IMR-90 (cell line): Measurements from ENCODE around the gene AGBL1. TPM values are rescaled to one million over a fixed set of nuclear protein-coding genes. Genes with fewer than 3 reads are reported as not detected.

Experiments
- ATAC-seq: fragments of 200-7000 bp; cut with Tn5 transposase; 2 replicates; pipeline ENCODE4 v1.9.1; 2020; ENCODE audit warnings: low read depth, mild to moderate bottlenecking, moderate library complexity
- Bru-seq: library from RNA; stranded (reverse); fragments of 400-500 nt; gene quantifications from one replicate; lab custom pipeline; 2021; lab: Mats Ljungman, UMichigan
- BruChase-seq, 2 experiments: library from RNA; stranded (reverse); fragments of 400-500 nt; gene quantifications; one replicate each; lab custom pipeline; 2021; lab: Mats Ljungman, UMichigan
- BruUV-seq: library from RNA; stranded (reverse); fragments of 400-500 nt; replicated peaks from 2 replicates; lab custom pipeline; 2021; lab: Mats Ljungman, UMichigan
- CTCF ChIA-PET: fragments of 300-600 bp; formaldehyde crosslinking; extraction: SDS; loops from one replicate; lab custom pipeline; 2021; ENCODE audit warnings: antibody characterized with exemption; lab: Yijun Ruan, JAX
- POLR2A ChIA-PET: fragments of 300-600 bp; sonication (Branson Sonifier 250); formaldehyde crosslinking; loops from one replicate; lab custom pipeline; 2022; ENCODE audit warnings: antibody characterized with exemption; ENCODE audit not compliant: unreplicated experiment; lab: Charles Lee
- DNase-seq: peaks from one replicate; pipeline ENCODE4 v3.0.0; 2013
- H2AFZ ChIP-seq: replicated peaks from 2 replicates; pipeline ENCODE3; 2013; ENCODE audit warnings: low read length, mild to moderate bottlenecking; ENCODE audit not compliant: poor library complexity
- H2AK5ac ChIP-seq: 2 replicates; pipeline ENCODE4 v1.6.1; 2013; ENCODE audit warnings: low read depth, low read length, inconsistent platforms
- H2AK9ac ChIP-seq: replicated peaks from 2 replicates; pipeline ENCODE3; 2013; ENCODE audit warnings: mild to moderate bottlenecking, low read depth, low read length, moderate library complexity; ENCODE audit not compliant: poor library complexity
- H2BK120ac ChIP-seq: 2 replicates; pipeline ENCODE4 v1.6.1; 2013; ENCODE audit warnings: low read depth, low read length, inconsistent platforms
- H2BK15ac ChIP-seq: 3 replicates; pipeline ENCODE4 v1.6.1; 2013; ENCODE audit warnings: low read depth, low read length, inconsistent platforms
- H2BK20ac ChIP-seq: 2 replicates; pipeline ENCODE4 v1.6.1; 2013; ENCODE audit warnings: low read depth, mild to moderate bottlenecking, inconsistent platforms, low read length, moderate library complexity
- H2BK5ac ChIP-seq: 2 replicates; pipeline ENCODE4 v1.6.1; 2013; ENCODE audit warnings: mild to moderate bottlenecking, low read depth, low read length, inconsistent platforms; ENCODE audit not compliant: poor library complexity, severe bottlenecking
- H3K14ac ChIP-seq: replicated peaks from 2 replicates; pipeline ENCODE4 v1.6.1; 2013; ENCODE audit warnings: low read depth, low read length, inconsistent platforms
- H3K18ac ChIP-seq: 2 replicates; pipeline ENCODE4 v1.6.1; 2013; ENCODE audit warnings: low read depth, low read length, control low read depth
- H3K23ac ChIP-seq: 2 replicates; pipeline ENCODE4 v1.6.1; 2013; ENCODE audit warnings: low read depth, low read length, inconsistent platforms
- H3K27ac ChIP-seq: 2 replicates; pipeline ENCODE4 v1.5.1; 2013; ENCODE audit warnings: mild to moderate bottlenecking, control low read depth, low read length; ENCODE audit not compliant: insufficient read depth
- H3K27me3 ChIP-seq: 2 replicates; pipeline ENCODE4 v1.6.1; 2013; ENCODE audit warnings: low read length; ENCODE audit not compliant: control insufficient read depth, insufficient read depth
- H3K36me3 ChIP-seq: 2 replicates; pipeline ENCODE4 v1.6.1; 2013; ENCODE audit warnings: low read length, mixed read lengths; ENCODE audit not compliant: control insufficient read depth, insufficient read depth
- H3K4ac ChIP-seq: 2 replicates; pipeline ENCODE4 v1.6.1; 2013; ENCODE audit warnings: low read depth, low read length, inconsistent platforms
- H3K4me1 ChIP-seq: 2 replicates; pipeline ENCODE4 v1.6.1; 2013; ENCODE audit warnings: low read length, mixed read lengths; ENCODE audit not compliant: control insufficient read depth, insufficient read depth
- H3K4me2 ChIP-seq: 2 replicates; pipeline ENCODE4 v1.6.1; 2013; ENCODE audit warnings: low read depth, mild to moderate bottlenecking, control low read depth, low read length, moderate library complexity
- H3K4me3 ChIP-seq: 2 replicates; pipeline ENCODE4 v1.5.1; 2013; ENCODE audit warnings: low read depth, mild to moderate bottlenecking, control low read depth, low read length, moderate library complexity; ENCODE audit not compliant: insufficient read depth
- H3K56ac ChIP-seq: 2 replicates; pipeline ENCODE4 v1.6.1; 2013; ENCODE audit warnings: low read length, inconsistent platforms; ENCODE audit not compliant: insufficient read depth; ENCODE audit errors: extremely low read depth
- H3K79me1 ChIP-seq, 2 experiments: 2 replicates each; pipeline ENCODE4 v1.6.1; 2013; ENCODE audit warnings: low read length in 2 of 2, inconsistent platforms in 1 of 2, low read depth in 1 of 2
- H3K9ac ChIP-seq: 2 replicates; pipeline ENCODE4 v1.6.1; 2013; ENCODE audit warnings: low read depth, low read length, control low read depth
- H3K9me1 ChIP-seq: 2 replicates; pipeline ENCODE4 v1.6.1; 2013; ENCODE audit warnings: low read length, inconsistent platforms; ENCODE audit not compliant: insufficient read depth
- H3K9me3 ChIP-seq: 2 replicates; pipeline ENCODE4 v1.6.1; 2013; ENCODE audit warnings: low read length; ENCODE audit not compliant: control insufficient read depth, insufficient read depth
- H4K20me1 ChIP-seq: 2 replicates; pipeline ENCODE4 v1.6.1; 2013; ENCODE audit warnings: low read length, inconsistent platforms; ENCODE audit not compliant: insufficient read depth
- H4K5ac ChIP-seq: 2 replicates; pipeline ENCODE4 v1.6.1; 2013; ENCODE audit warnings: mild to moderate bottlenecking, low read depth, low read length, control low read depth
- H4K8ac ChIP-seq, 2 experiments: 2 replicates each; pipeline ENCODE4 v1.6.1; 2013; ENCODE audit warnings: low read depth in 2 of 2, low read length in 2 of 2, control low read depth in 1 of 2, inconsistent platforms in 1 of 2
- H4K91ac ChIP-seq: 2 replicates; pipeline ENCODE4 v1.6.1; 2013; ENCODE audit warnings: low read depth, low read length, inconsistent platforms; ENCODE audit not compliant: insufficient read depth
- BHLHE40 ChIP-seq: fragments of 150-350 bp; IDR thresholded peaks from 2 replicates; pipeline ENCODE4 v1.6.1; 2016; ENCODE audit warnings: mild to moderate bottlenecking, low read depth, low read length
- FOS ChIP-seq: fragments of 150-350 bp; IDR thresholded peaks from 2 replicates; pipeline ENCODE4 v1.6.1; 2016; ENCODE audit warnings: low read depth, low read length
- MAFK ChIP-seq: IDR thresholded peaks from 2 replicates; pipeline ENCODE4 v1.6.1; 2012; ENCODE audit warnings: low read depth, low read length, improper control_type of control experiment
- MAZ ChIP-seq: IDR thresholded peaks from 2 replicates; pipeline ENCODE4 v1.6.1; 2012; ENCODE audit warnings: low read depth, mild to moderate bottlenecking, low read length, improper control_type of control experiment, moderate library complexity, borderline replicate concordance
- MXI1 ChIP-seq: IDR thresholded peaks from 2 replicates; pipeline ENCODE4 v1.6.1; 2012; ENCODE audit warnings: low read depth, mild to moderate bottlenecking, low read length, moderate library complexity, borderline replicate concordance
- RCOR1 ChIP-seq: IDR thresholded peaks from 2 replicates; pipeline ENCODE4 v1.6.1; 2012; ENCODE audit warnings: mild to moderate bottlenecking, low read length, improper control_type of control experiment; ENCODE audit not compliant: insufficient replicate concordance
- RFX5 ChIP-seq: IDR thresholded peaks from 2 replicates; pipeline ENCODE4 v1.8.0; 2012; ENCODE audit warnings: low read depth, mild to moderate bottlenecking, low read length, moderate library complexity
- USF2 ChIP-seq: fragments of 150-350 bp; IDR thresholded peaks from 2 replicates; pipeline ENCODE4 v1.6.1; 2017; ENCODE audit warnings: mild to moderate bottlenecking, antibody characterized with exemption, low read length, low read depth
- WGBS, 2 experiments: methylation state at CpG; one replicate each; pipeline versions ENCODE4 v1.1.5 to v1.1.7; 2013; ENCODE audit warnings: missing lambda C conversion rate in 2 of 2; ENCODE audit not compliant: insufficient read length in 1 of 2; ENCODE audit errors: extremely low coverage in 2 of 2; 5-methylcytosine and 5-hydroxymethylcytosine counted together
- dilution Hi-C: fragments of 300-500 bp; cut with HindIII; formaldehyde crosslinking; loops from one replicate; pipeline ENCODE4 v1.14.3; 2018; ENCODE audit warnings: low sequenced_read_pairs; ENCODE audit not compliant: unreplicated experiment
- in situ Hi-C: fragments of 300-500 bp; cut with MboI; formaldehyde crosslinking; loops from 3 replicates; pipeline ENCODE4 v1.14.3; 2019; ENCODE audit warnings: low sequenced_read_pairs, inconsistent platforms, mixed read lengths
- intact Hi-C: fragments of 100-400 bp; cut with micrococcal nuclease; formaldehyde crosslinking; loops from 2 replicates; pipeline ENCODE4 v1.10.0; 2022
- long read RNA-seq: library from polyadenylated mRNA; unstranded; transcript quantifications from one replicate; pipeline ENCODE4 v2.0.0, GENCODE V29; 2021; ENCODE audit not compliant: unreplicated experiment
- polyA plus RNA-seq, 3 experiments: library from polyadenylated mRNA; depleted of rRNA; stranded (reverse); fragments of >200 nt; gene quantifications; 2 replicates each; pipeline ENCODE4 v1.2.3, GENCODE V29; 2012; ENCODE audit warnings: low replicate concordance in 1 of 3
- total RNA-seq: library from RNA; depleted of rRNA; stranded (reverse); fragments of >200 nt; gene quantifications from 2 replicates; pipeline ENCODE4 v1.2.3, GENCODE V29; 2012; rRNA removed

Gene AGBL1
- not detected in 2 replicates for total RNA-seq
- polyA plus RNA-seq (2012; rRNA removed): not detected in 2 replicates
- polyA plus RNA-seq (2012; cell fraction: cytosol; rRNA removed): not detected in 2 replicates
- not detected in 2 replicates for polyA plus RNA-seq (2012; cell fraction: nucleus; rRNA removed; ENCODE audit: low replicate concordance)
- Bru-seq, nascent RNA: percentile 1 among the genes with signal in this experiment
- percentile 0 among the genes with signal in this experiment for BruChase-seq, experiment 1, labeled RNA remaining after a 6-hour chase
- percentile 0 among the genes with signal in this experiment for BruChase-seq, experiment 2, labeled RNA remaining after a 2-hour chase
- long read RNA-seq: 0 reads

- no peak within 1 kb of the TSS for H3K9ac ChIP-seq
- no peak within 1 kb of the TSS for H4K8ac ChIP-seq
- in situ Hi-C loops: no loop called here
- H3K27ac ChIP-seq: no peak within 1 kb of the TSS
- H2BK120ac ChIP-seq: no peak within 1 kb of the TSS
- H3K27me3 ChIP-seq: no peaks in the 10 kb centered on the region
- H2AK5ac ChIP-seq: no peak within 1 kb of the TSS
- peaks cover 27% of the 10 kb centered on the region for H3K9me3 ChIP-seq
- intact Hi-C loops: no loop called here
- no peak within 1 kb of the TSS for H3K18ac ChIP-seq
- no peak within 1 kb of the TSS for H3K4me2 ChIP-seq
- dilution Hi-C loops: no loop called here
- TF ChIP-seq MAZ: no peak
- no peak for TF ChIP-seq RCOR1
- no peak for TF ChIP-seq MXI1
- no peak for TF ChIP-seq RFX5
- TF ChIP-seq FOS: no peak
- no peak for TF ChIP-seq USF2
- no peak for TF ChIP-seq BHLHE40
- no peak for TF ChIP-seq MAFK
- H3K4ac ChIP-seq: no peak within 1 kb of the TSS
- no peak within 1 kb of the TSS for H2AK9ac ChIP-seq
- H3K4me1 ChIP-seq: no peaks in the 10 kb centered on the region
- H2BK5ac ChIP-seq: no peak within 1 kb of the TSS
- ChIA-PET CTCF (no interaction called here), POLR2A (no interaction called here)
- WGBS, 2 experiments: 58% methylated on average over 13 of the region's 27 CpGs; no CpG with 5 or more reads in 1 of the 2 experiments
- H2AFZ ChIP-seq: no peak within 1 kb of the TSS
- no peak within 1 kb of the TSS for H3K14ac ChIP-seq
- no peak within 1 kb of the TSS for H3K4me3 ChIP-seq
- no peak within 1 kb of the TSS for H4K5ac ChIP-seq
- ATAC-seq (no peak), DNase-seq (no peak)
- no peaks in the 10 kb centered on the region for H3K36me3 ChIP-seq
- no TSS peak for BruUV-seq
- H3K79me1 ChIP-seq: no peaks in the 10 kb centered on the region
- no peak within 1 kb of the TSS for H2BK15ac ChIP-seq
- no peaks in the 10 kb centered on the region for H4K20me1 ChIP-seq
- H3K56ac ChIP-seq: no peak within 1 kb of the TSS
- H2BK20ac ChIP-seq: no peak within 1 kb of the TSS
- no peak within 1 kb of the TSS for H3K23ac ChIP-seq
- no peaks in the 10 kb centered on the region for H3K9me1 ChIP-seq
- H4K91ac ChIP-seq: no peak within 1 kb of the TSS
Measured at GRCh38 chr15:86079508-86080266, at the start of gene AGBL1. AGBL1 (plus strand) TSS chr15:86079871.
